HG03095 (cell line): ENCODE measurements around the gene ATP6V0A4.

Source experiments
- ATAC-seq: cut with Tn5 transposase; IDR thresholded peaks from one replicate; pipeline ENCODE4 v1.9.1; 2021; ENCODE audit warnings: moderate library complexity; ENCODE audit not compliant: unreplicated experiment

ATP6V0A4 gene

GRCh38 chr7:138663725-138664710, 134.0 kb downstream of the ATP6V0A4 start:
- no peak for ATAC-seq

DNA sequence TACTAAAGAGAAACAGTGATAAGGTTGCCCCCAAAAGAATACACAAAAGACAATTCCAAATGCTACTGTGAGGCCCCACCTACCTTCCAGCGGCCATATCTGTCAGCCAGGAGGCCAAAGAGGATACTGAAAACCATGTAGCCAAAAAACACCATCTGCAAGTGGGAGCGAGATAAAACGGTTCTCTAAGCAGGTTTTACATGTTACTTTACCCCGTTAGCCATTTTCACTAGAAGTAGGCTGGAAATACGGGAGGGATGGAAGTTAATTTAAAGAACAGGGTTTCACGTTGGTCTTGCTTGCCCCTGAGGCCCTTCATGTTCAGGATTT, 135.0 kb downstream of the ATP6V0A4 start:
- ATAC-seq, result no peak

DNA sequence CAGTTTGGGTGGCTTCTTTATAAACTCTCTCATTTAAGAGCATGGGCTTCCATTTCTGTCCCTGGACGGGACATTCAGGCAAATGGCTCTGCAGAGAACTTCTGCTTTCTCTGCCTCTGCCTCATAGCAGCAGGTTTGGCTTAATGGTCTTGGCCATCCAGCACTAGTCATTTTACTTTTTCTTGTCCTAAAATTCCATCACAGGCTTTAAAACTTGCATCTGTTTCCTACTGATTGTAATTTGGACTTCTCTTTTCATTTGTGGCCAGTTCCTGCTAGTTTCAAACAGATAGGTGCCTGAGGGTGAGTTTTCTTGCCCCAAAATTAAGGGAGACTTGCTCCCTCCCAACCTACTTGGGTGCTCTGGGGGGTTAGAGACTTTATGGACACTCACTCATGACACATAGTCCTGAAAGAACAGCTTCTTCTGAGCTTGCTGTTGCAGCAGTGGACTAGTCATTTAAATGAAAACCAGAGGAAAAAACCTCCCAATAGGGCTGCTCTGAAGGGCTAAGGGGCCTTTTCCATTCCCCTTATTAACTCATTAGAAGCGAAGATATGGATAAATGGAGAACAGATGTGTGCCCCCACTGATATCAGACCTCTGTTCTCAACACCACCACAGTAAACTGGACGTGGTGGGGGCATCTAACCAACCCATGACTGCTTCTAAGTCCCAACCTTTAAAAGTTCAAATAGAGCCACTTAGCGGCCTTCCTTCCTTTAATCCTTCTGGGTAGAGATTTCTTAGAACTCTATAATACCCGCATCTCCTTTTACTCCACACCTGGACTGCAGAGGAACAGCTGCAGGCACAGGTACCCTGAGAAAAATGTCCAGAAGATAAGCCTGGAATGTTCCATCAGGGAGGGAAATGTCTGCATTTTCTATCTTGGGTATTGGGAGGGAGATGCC, 135.7 kb downstream of the ATP6V0A4 start:
- no peak for ATAC-seq

- no peak for ATAC-seq
Measured at GRCh38 chr7:138661069-138661635, 136.8 kb downstream of the ATP6V0A4 start.

DNA sequence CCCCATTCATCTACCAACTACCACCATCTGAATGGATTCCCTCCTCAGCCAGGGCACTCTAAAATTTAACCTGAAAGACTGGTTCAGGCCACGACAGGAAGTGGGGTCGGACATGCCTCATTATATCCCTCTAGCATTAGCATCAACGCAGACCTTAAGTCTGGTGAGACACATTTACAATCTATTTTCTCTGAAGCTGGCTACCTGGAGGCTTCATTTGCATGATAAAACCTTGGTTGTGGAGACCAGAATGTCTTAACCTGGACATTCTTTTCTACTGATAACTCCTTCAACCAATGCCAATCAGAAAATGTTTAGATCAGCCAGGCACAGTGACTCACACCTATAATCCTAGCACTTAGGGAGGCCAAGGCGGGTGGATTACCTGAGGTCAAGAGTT, 139.1 kb downstream of the ATP6V0A4 start:
- ATAC-seq, result no peak

DNA sequence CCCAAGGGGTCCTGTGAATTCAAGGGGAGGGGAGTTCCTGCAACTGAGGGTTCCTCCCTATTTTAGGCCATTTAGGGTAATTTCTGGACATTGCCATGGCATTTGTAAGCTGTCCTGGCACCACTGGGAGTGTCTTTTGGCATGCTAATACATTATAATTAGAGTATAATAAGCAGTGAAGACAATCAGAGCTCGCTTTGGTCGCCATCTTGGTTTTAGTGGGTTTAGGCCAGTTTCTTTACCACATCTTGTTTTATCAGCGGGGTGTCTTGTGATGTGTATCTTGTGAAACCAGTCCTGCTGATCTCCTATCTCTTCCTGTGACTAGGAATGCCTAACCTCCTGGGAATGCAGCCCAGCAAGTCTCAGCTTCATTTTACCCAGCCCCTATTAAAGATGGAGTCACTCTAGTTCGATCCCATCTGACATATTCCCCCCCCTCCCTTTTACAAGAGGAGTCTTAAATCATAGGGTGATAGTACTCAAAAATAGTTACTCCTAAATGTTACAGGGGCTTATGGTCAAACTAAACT, 140.1 kb downstream of the ATP6V0A4 start:
- ATAC-seq, result no peak

DNA sequence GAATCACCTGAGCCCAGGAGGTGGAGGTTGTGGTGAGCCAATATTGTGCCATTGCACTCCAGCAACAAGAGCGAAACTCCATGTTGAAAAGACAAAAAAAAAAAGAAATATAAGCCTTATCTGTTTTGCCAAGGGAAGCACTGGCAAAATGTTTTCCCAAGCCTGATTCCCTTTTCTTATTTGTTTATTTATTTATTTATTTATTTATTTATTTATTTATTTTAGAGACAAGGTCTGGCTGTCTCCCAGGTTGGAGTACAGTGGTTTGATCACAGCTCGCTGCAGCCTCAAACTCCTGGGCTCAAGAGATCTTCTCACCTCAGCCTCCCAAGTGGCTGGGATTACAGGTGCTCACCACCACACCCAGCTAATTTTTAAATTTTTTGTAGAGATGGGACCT, 141.0 kb downstream of the ATP6V0A4 start:
- no peak for ATAC-seq
